ENCODE results near the gene PHLPP1.

DNA sequence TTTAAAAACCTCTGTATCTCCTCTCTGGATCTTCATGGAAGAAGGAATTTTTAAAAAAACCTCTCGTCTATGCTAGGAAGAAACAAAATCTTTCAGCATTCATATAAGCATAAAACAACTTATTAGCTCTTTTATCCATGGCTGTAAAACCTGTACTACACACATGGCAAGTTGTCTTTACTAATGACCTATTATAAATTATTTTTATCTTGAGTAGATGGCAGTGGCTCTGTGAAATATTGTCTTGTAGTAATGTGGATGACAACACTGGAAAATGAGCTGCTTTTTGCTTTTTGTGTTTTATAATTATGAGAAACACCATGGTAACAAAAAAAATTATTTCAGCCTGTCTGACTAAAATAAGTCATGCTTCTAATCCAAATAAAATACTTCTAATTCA is 18.9 kb downstream of the PHLPP1 start:
- TF ChIP-seq CTCF (IDR thresholded peaks at IDR 0.05) (no peak), POLR2AphosphoS5 (IDR thresholded peaks at IDR 0.05) (no peak), POLR2A (IDR thresholded peaks at IDR 0.05) (no peak), EP300 (IDR thresholded peaks at IDR 0.05) (no peak)

Measured in upper lobe of left lung (tissue), 4 donors.